NCI-H748 treated with DMSO at 0.1 percent for 48 hours (cell line): Measurements from ENCODE around the gene ULK4.
"Not testable (repeated sequence)": the region's sequence is repeated elsewhere in the genome, so short reads cannot be mapped to it uniquely, and the experiment has no call there.

Experiments
- DNase-seq: peaks from one replicate; lab custom pipeline; 2025; lab: John Stamatoyannopoulos, UW

Gene ULK4

GRCh38 chr3:41690766-41691563 lies 270.9 kb downstream of the ULK4 start:
- no peak for DNase-seq

- DNase-seq = no peak
These were observed 273.1 kb downstream of the ULK4 start for GRCh38 chr3:41688595-41689380.

GRCh38 chr3:41684797-41685735 lies 276.8 kb downstream of the ULK4 start:
- DNase-seq = no peak

- no peak for DNase-seq
These were observed 278.1 kb downstream of the ULK4 start for GRCh38 chr3:41683666-41684350.

GRCh38 chr3:41682996-41683395 lies 278.9 kb downstream of the ULK4 start:
- DNase-seq = no peak

- DNase-seq = no peak
These were observed 279.5 kb downstream of the ULK4 start for GRCh38 chr3:41682382-41682781.

- DNase-seq = no peak
These were observed 280.4 kb downstream of the ULK4 start for GRCh38 chr3:41681479-41681878.

GRCh38 chr3:41679374-41679773 lies 282.5 kb downstream of the ULK4 start:
- no peak for DNase-seq

- not testable (repeated sequence) for DNase-seq
These were observed 286.8 kb downstream of the ULK4 start for GRCh38 chr3:41675102-41675501.

- DNase-seq = no peak
These were observed 287.5 kb downstream of the ULK4 start for GRCh38 chr3:41674449-41674848.

GRCh38 chr3:41673650-41674049 lies 288.3 kb downstream of the ULK4 start:
- no peak for DNase-seq

- no peak for DNase-seq
These were observed 293.5 kb downstream of the ULK4 start for GRCh38 chr3:41668379-41668778.

GRCh38 chr3:41662288-41662687 lies 299.6 kb downstream of the ULK4 start:
- no peak for DNase-seq

GRCh38 chr3:41661796-41662195 lies 300.1 kb downstream of the ULK4 start:
- DNase-seq = no peak

GRCh38 chr3:41660510-41660909 lies 301.4 kb downstream of the ULK4 start:
- no peak for DNase-seq

- no peak for DNase-seq
These were observed 308.2 kb downstream of the ULK4 start for GRCh38 chr3:41653571-41654239.

GRCh38 chr3:41652931-41653330 lies 309.0 kb downstream of the ULK4 start:
- DNase-seq = no peak

- DNase-seq = no peak
These were observed 309.4 kb downstream of the ULK4 start for GRCh38 chr3:41652506-41652905.

GRCh38 chr3:41651718-41652117 lies 310.2 kb downstream of the ULK4 start:
- no peak for DNase-seq

GRCh38 chr3:41650406-41650805 lies 311.5 kb downstream of the ULK4 start:
- no peak for DNase-seq

- DNase-seq = no peak
These were observed 312.7 kb downstream of the ULK4 start for GRCh38 chr3:41649129-41649739.
